Endothelial cell (in vitro differentiated cells): ENCODE results near the gene WDFY3. TPM values are rescaled to one million over a fixed set of nuclear protein-coding genes. Genes with fewer than 3 reads are reported as not detected.
A peak's percentile ranks its signal among the peaks of the same experiment; 100 is the strongest.

ENCODE experiments used
- DNase-seq: peaks from one replicate; pipeline ENCODE4 v3.0.0; 2021; ENCODE audit warnings: low spot score
- H3K27ac Mint-ChIP-seq: one replicate; pipeline ENCODE4 v1.8.0; 2021; ENCODE audit warnings: mixed read lengths, inconsistent platforms; ENCODE audit not compliant: unreplicated experiment
- H3K27me3 Mint-ChIP-seq: one replicate; pipeline ENCODE4 v1.8.0; 2021; ENCODE audit warnings: mild to moderate bottlenecking, moderate library complexity, mixed read lengths, inconsistent platforms; ENCODE audit not compliant: unreplicated experiment
- H3K36me3 Mint-ChIP-seq: one replicate; pipeline ENCODE4 v1.8.0; 2021; ENCODE audit warnings: mild to moderate bottlenecking, low read depth, mixed read lengths, inconsistent platforms; ENCODE audit not compliant: unreplicated experiment
- H3K4me1 Mint-ChIP-seq: one replicate; pipeline ENCODE4 v1.8.0; 2021; ENCODE audit warnings: mild to moderate bottlenecking, mixed read lengths, inconsistent platforms; ENCODE audit not compliant: unreplicated experiment
- H3K4me3 Mint-ChIP-seq: one replicate; pipeline ENCODE4 v1.8.0; 2021; ENCODE audit warnings: mild to moderate bottlenecking, mixed read lengths, inconsistent platforms; ENCODE audit not compliant: unreplicated experiment
- H3K9me3 Mint-ChIP-seq: one replicate; pipeline ENCODE4 v1.8.0; 2021; ENCODE audit warnings: mixed read lengths, inconsistent platforms; ENCODE audit not compliant: unreplicated experiment
- CTCF ChIP-seq: fragments of 200-600 bp; sonication (generic); IDR thresholded peaks from one replicate; pipeline ENCODE4 v1.5.0; 2021; ENCODE audit warnings: antibody characterized with exemption; ENCODE audit not compliant: unreplicated experiment
- total RNA-seq: library from RNA; stranded (reverse); fragmentation: NEBNext Ultra II Directional; extraction: Animal tissue kit (Norgen Biotek cat#: 25700); gene quantifications from one replicate; pipeline ENCODE4 v1.2.1, GENCODE V29; 2021; ENCODE audit not compliant: unreplicated experiment

The WDFY3 gene
- total RNA-seq, 1 donor from 2014 or later: 94.8 TPM

- peaks cover 36% of the 10 kb centered on the region for H3K36me3 Mint-ChIP-seq
- H3K4me1 Mint-ChIP-seq: peaks cover 23% of the 10 kb centered on the region
- H3K4me3 Mint-ChIP-seq: peak overlapping the region; percentile 22
- no peaks in the 10 kb centered on the region for H3K9me3 Mint-ChIP-seq
- TF ChIP-seq CTCF: no peak
- no peak overlapping the region for H3K27ac Mint-ChIP-seq
- peaks cover 5% of the 10 kb centered on the region for H3K27me3 Mint-ChIP-seq
- DNase-seq: no peak
Measured at GRCh38 chr4:84678976-84679744, 287.3 kb downstream of the WDFY3 start.

GRCh38 chr4:84677995-84678394 is 288.5 kb downstream of the WDFY3 start:
- no peak overlapping the region for H3K27ac Mint-ChIP-seq
- TF ChIP-seq CTCF: no peak
- no peaks in the 10 kb centered on the region for H3K9me3 Mint-ChIP-seq
- no peak overlapping the region for H3K4me3 Mint-ChIP-seq
- peaks cover 2% of the 10 kb centered on the region for H3K27me3 Mint-ChIP-seq
- H3K36me3 Mint-ChIP-seq: peaks cover 28% of the 10 kb centered on the region
- H3K4me1 Mint-ChIP-seq: peaks cover 14% of the 10 kb centered on the region
- DNase-seq: no peak

GRCh38 chr4:84677093-84677492 is 289.4 kb downstream of the WDFY3 start:
- H3K27ac Mint-ChIP-seq: no peak overlapping the region

GRCh38 chr4:84673475-84674240 is 292.8 kb downstream of the WDFY3 start:
- Mint-ChIP-seq H3K27me3 (peaks cover 2% of the 10 kb centered on the region), H3K9me3 (no peaks in the 10 kb centered on the region), H3K4me3 (no peak overlapping the region), H3K4me1 (no peaks in the 10 kb centered on the region), H3K27ac (no peak overlapping the region), H3K36me3 (peaks cover 31% of the 10 kb centered on the region)
- DNase-seq: no peak
- TF ChIP-seq CTCF: no peak

More at GRCh38 chr4:84677093-84677492, 289.4 kb downstream of the WDFY3 start:
- Mint-ChIP-seq H3K4me3 (peak overlapping the region; percentile 3), H3K36me3 (peaks cover 34% of the 10 kb centered on the region), H3K27me3 (peaks cover 2% of the 10 kb centered on the region), H3K9me3 (no peaks in the 10 kb centered on the region), H3K4me1 (peaks cover 13% of the 10 kb centered on the region)
- TF ChIP-seq CTCF: no peak
- no peak for DNase-seq

GRCh38 chr4:84672177-84672576 is 294.3 kb downstream of the WDFY3 start:
- Mint-ChIP-seq H3K4me1 (no peaks in the 10 kb centered on the region), H3K4me3 (no peak overlapping the region), H3K36me3 (peaks cover 30% of the 10 kb centered on the region), H3K9me3 (no peaks in the 10 kb centered on the region), H3K27me3 (peaks cover 2% of the 10 kb centered on the region), H3K27ac (no peak overlapping the region)
- DNase-seq: no peak
- TF ChIP-seq CTCF: no peak
